ENCODE measurements around the gene P3H2.

P3H2 gene

GRCh38 chr3:190026154-190026553 is 94.5 kb downstream of the P3H2 start:
- Mint-ChIP-seq H3K4me3 (no peak overlapping the region), H3K27me3 (peaks cover 13 to 18% of the 10 kb centered on the region in 2 donors), H3K9me3 (no peaks in the 10 kb centered on the region), H3K4me1 (ENCODE audit: low read depth in 2 of 2) (no peaks in the 10 kb centered on the region), H3K27ac (no peak overlapping the region), H3K36me3 (ENCODE audit: insufficient read depth) (peaks cover 3% of the 10 kb centered on the region)
- DNase-seq (no peak), ATAC-seq (replicated peaks) (no peak)

- DNase-seq, result no peak
- no peaks in the 10 kb centered on the region for H3K4me1 Mint-ChIP-seq (ENCODE audit: low read depth in 2 of 2)
- H3K27ac Mint-ChIP-seq, result no peak overlapping the region
- no peaks in the 10 kb centered on the region for H3K9me3 Mint-ChIP-seq
- H3K36me3 Mint-ChIP-seq (ENCODE audit: insufficient read depth), result peaks cover 3% of the 10 kb centered on the region
- H3K27me3 Mint-ChIP-seq, result peaks cover 13 to 18% of the 10 kb centered on the region in 2 donors
- ATAC-seq (replicated peaks), result no peak
- no peak overlapping the region for H3K4me3 Mint-ChIP-seq
Measured at GRCh38 chr3:190024912-190025311, 95.8 kb downstream of the P3H2 start.

GRCh38 chr3:190019844-190020243 is 100.9 kb downstream of the P3H2 start:
- no peaks in the 10 kb centered on the region for H3K4me1 Mint-ChIP-seq (ENCODE audit: low read depth in 2 of 2)

GRCh38 chr3:190019006-190019405 is 101.7 kb downstream of the P3H2 start:
- no peak overlapping the region for H3K4me3 Mint-ChIP-seq
- no peaks in the 10 kb centered on the region for H3K36me3 Mint-ChIP-seq (ENCODE audit: insufficient read depth)
- no peaks in the 10 kb centered on the region for H3K4me1 Mint-ChIP-seq (ENCODE audit: low read depth in 2 of 2)
- no peaks in the 10 kb centered on the region for H3K9me3 Mint-ChIP-seq
- H3K27ac Mint-ChIP-seq, result no peak overlapping the region
- ATAC-seq (replicated peaks) (no peak), DNase-seq (no peak)
- peaks cover 7 to 18% of the 10 kb centered on the region in 2 donors for H3K27me3 Mint-ChIP-seq

More at GRCh38 chr3:190019844-190020243, 100.9 kb downstream of the P3H2 start:
- ATAC-seq (replicated peaks) (no peak), DNase-seq (no peak)
- Mint-ChIP-seq H3K9me3 (no peaks in the 10 kb centered on the region), H3K27me3 (peaks cover 7 to 18% of the 10 kb centered on the region in 2 donors), H3K36me3 (ENCODE audit: insufficient read depth) (peaks cover 3% of the 10 kb centered on the region), H3K27ac (no peak overlapping the region), H3K4me3 (no peak overlapping the region)

- H3K27me3 Mint-ChIP-seq, result peaks cover 7 to 16% of the 10 kb centered on the region in 2 donors
- no peaks in the 10 kb centered on the region for H3K36me3 Mint-ChIP-seq (ENCODE audit: insufficient read depth)
- no peak for ATAC-seq (replicated peaks)
- no peaks in the 10 kb centered on the region for H3K9me3 Mint-ChIP-seq
- H3K27ac Mint-ChIP-seq, result no peak overlapping the region
- no peak overlapping the region for H3K4me3 Mint-ChIP-seq
- no peaks in the 10 kb centered on the region for H3K4me1 Mint-ChIP-seq (ENCODE audit: low read depth in 2 of 2)
- no peak for DNase-seq
Measured at GRCh38 chr3:190018460-190018859, 102.2 kb downstream of the P3H2 start.

GRCh38 chr3:190017521-190018288 is 103.0 kb downstream of the P3H2 start:
- Mint-ChIP-seq H3K4me3 (no peak overlapping the region), H3K9me3 (no peaks in the 10 kb centered on the region), H3K36me3 (ENCODE audit: insufficient read depth) (no peaks in the 10 kb centered on the region), H3K4me1 (ENCODE audit: low read depth in 2 of 2) (no peaks in the 10 kb centered on the region), H3K27me3 (peaks cover 0 to 11% of the 10 kb centered on the region in 2 donors), H3K27ac (no peak overlapping the region)
- ATAC-seq (replicated peaks), result no peak
- DNase-seq, result no peak

- ATAC-seq (replicated peaks) (no peak), DNase-seq (no peak)
- Mint-ChIP-seq H3K27me3 (peaks cover 5 to 18% of the 10 kb centered on the region in 2 donors), H3K9me3 (no peaks in the 10 kb centered on the region), H3K36me3 (ENCODE audit: insufficient read depth) (no peaks in the 10 kb centered on the region), H3K4me3 (no peak overlapping the region), H3K27ac (no peak overlapping the region), H3K4me1 (ENCODE audit: low read depth in 2 of 2) (no peaks in the 10 kb centered on the region)
Measured at GRCh38 chr3:190016966-190017365, 103.7 kb downstream of the P3H2 start.

- no peak overlapping the region for H3K4me3 Mint-ChIP-seq
- H3K9me3 Mint-ChIP-seq, result no peaks in the 10 kb centered on the region
- no peaks in the 10 kb centered on the region for H3K36me3 Mint-ChIP-seq (ENCODE audit: insufficient read depth)
- DNase-seq (no peak), ATAC-seq (replicated peaks) (no peak)
- H3K27ac Mint-ChIP-seq, result no peak overlapping the region
- peaks cover 10 to 18% of the 10 kb centered on the region in 2 donors for H3K27me3 Mint-ChIP-seq
- no peaks in the 10 kb centered on the region for H3K4me1 Mint-ChIP-seq (ENCODE audit: low read depth in 2 of 2)
Measured at GRCh38 chr3:190014940-190015339, 105.8 kb downstream of the P3H2 start.

- DNase-seq (no peak), ATAC-seq (replicated peaks) (no peak)
- Mint-ChIP-seq H3K4me1 (ENCODE audit: low read depth in 2 of 2) (no peaks in the 10 kb centered on the region), H3K9me3 (no peaks in the 10 kb centered on the region), H3K27ac (no peak overlapping the region), H3K4me3 (no peak overlapping the region), H3K36me3 (ENCODE audit: insufficient read depth) (no peaks in the 10 kb centered on the region), H3K27me3 (peaks cover 10 to 18% of the 10 kb centered on the region in 2 donors)
Measured at GRCh38 chr3:190013943-190014924, 106.5 kb downstream of the P3H2 start.

- Mint-ChIP-seq H3K4me3 (no peak overlapping the region), H3K27ac (no peak overlapping the region), H3K27me3 (peaks cover 10 to 18% of the 10 kb centered on the region in 2 donors), H3K36me3 (ENCODE audit: insufficient read depth) (no peaks in the 10 kb centered on the region), H3K4me1 (ENCODE audit: low read depth in 2 of 2) (no peaks in the 10 kb centered on the region), H3K9me3 (no peaks in the 10 kb centered on the region)
- no peak for DNase-seq
- no peak for ATAC-seq (replicated peaks)
Measured at GRCh38 chr3:190012784-190013183, 107.9 kb downstream of the P3H2 start.

GRCh38 chr3:190012314-190012782 is 108.3 kb downstream of the P3H2 start:
- H3K36me3 Mint-ChIP-seq (ENCODE audit: insufficient read depth), result no peaks in the 10 kb centered on the region
- H3K4me3 Mint-ChIP-seq, result no peak overlapping the region
- ATAC-seq (replicated peaks) (no peak), DNase-seq (no peak)
- no peaks in the 10 kb centered on the region for H3K4me1 Mint-ChIP-seq (ENCODE audit: low read depth in 2 of 2)
- H3K9me3 Mint-ChIP-seq, result no peaks in the 10 kb centered on the region
- no peak overlapping the region for H3K27ac Mint-ChIP-seq
- peaks cover 10 to 18% of the 10 kb centered on the region in 2 donors for H3K27me3 Mint-ChIP-seq

- ATAC-seq (replicated peaks) (no peak), DNase-seq (no peak)
- H3K9me3 Mint-ChIP-seq, result no peaks in the 10 kb centered on the region
- no peaks in the 10 kb centered on the region for H3K4me1 Mint-ChIP-seq (ENCODE audit: low read depth in 2 of 2)
- H3K36me3 Mint-ChIP-seq (ENCODE audit: insufficient read depth), result no peaks in the 10 kb centered on the region
- H3K4me3 Mint-ChIP-seq, result no peak overlapping the region
- no peak overlapping the region for H3K27ac Mint-ChIP-seq
- H3K27me3 Mint-ChIP-seq, result peaks cover 22 to 27% of the 10 kb centered on the region in 2 donors
Measured at GRCh38 chr3:190010486-190010885, 110.2 kb downstream of the P3H2 start.

GRCh38 chr3:190009614-190010013 is 111.1 kb downstream of the P3H2 start:
- no peaks in the 10 kb centered on the region for H3K9me3 Mint-ChIP-seq
- ATAC-seq (replicated peaks) (no peak), DNase-seq (no peak)
- no peaks in the 10 kb centered on the region for H3K4me1 Mint-ChIP-seq (ENCODE audit: low read depth in 2 of 2)
- no peak overlapping the region for H3K27ac Mint-ChIP-seq
- peaks cover under 1% of the 10 kb centered on the region for H3K36me3 Mint-ChIP-seq (ENCODE audit: insufficient read depth)
- H3K27me3 Mint-ChIP-seq, result peaks cover 22 to 28% of the 10 kb centered on the region in 2 donors
- H3K4me3 Mint-ChIP-seq, result no peak overlapping the region
